ENCODE measurements around the gene GTF2A2.

- TF ChIP-seq CTCF (IDR thresholded peaks at IDR 0.05) (no peak), EZH2phosphoT487 (IDR thresholded peaks at IDR 0.05) (no peak), EZH2 (IDR thresholded peaks at IDR 0.05) (no peak)
These were observed 12.6 kb downstream of the GTF2A2 start for GRCh38 chr15:59644756-59645155.

All from neural progenitor cell (in vitro differentiated cells).